IPS-NIHi11 (cell line): ENCODE data around the gene CAVIN1.
"Not testable (repeated sequence)": the region's sequence is repeated elsewhere in the genome, so short reads cannot be mapped to it uniquely, and the experiment has no call there.

Source experiments
- DNase-seq: peaks from one replicate; pipeline ENCODE4 v3.0.0; 2012; ENCODE audit warnings: mixed read lengths, low spot score

Gene CAVIN1

GRCh38 chr17:42431758-42432161, 8.7 kb upstream of the CAVIN1 start:
- no peak for DNase-seq

DNA sequence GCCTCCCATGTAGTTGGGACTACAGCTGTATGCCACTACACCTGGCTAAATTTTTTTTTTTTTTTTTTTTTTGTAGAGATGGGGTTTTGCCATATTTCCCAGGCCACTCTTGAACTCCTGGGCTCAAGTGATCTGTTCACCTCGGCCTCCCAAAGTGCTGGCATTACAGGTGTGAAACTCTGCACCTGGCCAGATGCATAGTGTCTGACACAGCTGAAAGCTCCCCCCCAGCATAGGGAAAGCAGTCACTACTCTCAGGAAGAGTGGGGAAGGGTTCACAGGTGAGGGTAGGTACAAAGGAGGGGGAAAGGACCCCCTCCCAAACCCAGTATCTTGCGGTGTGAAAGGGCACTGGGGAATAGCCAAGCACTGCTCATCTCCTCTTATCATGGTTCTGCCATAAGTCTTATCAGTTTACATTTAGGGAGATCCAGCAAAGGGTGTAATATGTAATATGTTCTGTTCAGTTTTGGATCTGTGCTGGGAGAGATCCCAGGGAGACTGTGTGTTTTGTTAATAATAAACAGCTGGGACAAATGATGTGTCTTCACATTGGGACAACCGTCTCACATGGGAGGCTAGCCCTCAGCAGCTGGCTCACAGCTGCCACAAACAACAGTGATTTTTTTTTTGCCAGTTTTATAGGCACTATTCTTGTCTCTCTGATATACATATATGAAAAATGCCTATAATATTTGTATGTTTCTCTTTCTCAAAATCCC, 6.8 kb upstream of the CAVIN1 start:
- no peak for DNase-seq

GRCh38 chr17:42428141-42428944, 5.3 kb upstream of the CAVIN1 start:
- peak; percentile 58 for DNase-seq

- DNase-seq = no peak
These were observed 2.0 kb upstream of the CAVIN1 start for GRCh38 chr17:42424991-42425610.

GRCh38 chr17:42423766-42424165, 710 bp upstream of the CAVIN1 start:
- DNase-seq = no peak

DNA sequence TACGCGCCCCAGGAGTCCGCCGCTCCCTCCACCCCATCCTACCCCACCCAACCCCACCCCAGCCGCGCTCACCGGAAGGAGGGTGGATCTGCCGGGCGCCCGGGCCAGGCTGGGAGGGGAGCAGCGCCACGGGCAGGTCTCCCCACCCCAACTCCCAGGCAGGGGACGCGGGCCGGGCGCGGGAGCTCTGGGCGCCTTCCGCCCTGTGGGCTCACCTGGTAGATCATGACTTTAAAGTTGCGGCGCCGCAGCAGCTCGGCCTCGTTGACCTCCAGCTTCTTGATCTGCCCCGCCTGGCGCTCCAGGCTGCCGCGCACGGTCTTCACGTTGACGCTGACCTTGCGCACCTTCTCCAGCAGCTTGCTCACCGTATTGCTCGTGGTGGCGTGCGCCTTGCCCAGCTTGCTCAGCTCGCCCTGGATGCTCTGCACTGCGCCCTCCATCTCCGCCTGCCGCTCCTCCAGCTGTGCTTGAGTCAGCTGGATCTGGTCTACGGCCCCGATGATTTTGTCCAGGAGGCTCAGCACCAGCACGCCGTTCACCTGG, 571 bp downstream of the CAVIN1 start:
- DNase-seq = peak; percentile 44

- DNase-seq = peak; percentile 53
These were observed 1.3 kb downstream of the CAVIN1 start for GRCh38 chr17:42421507-42422338.

DNA sequence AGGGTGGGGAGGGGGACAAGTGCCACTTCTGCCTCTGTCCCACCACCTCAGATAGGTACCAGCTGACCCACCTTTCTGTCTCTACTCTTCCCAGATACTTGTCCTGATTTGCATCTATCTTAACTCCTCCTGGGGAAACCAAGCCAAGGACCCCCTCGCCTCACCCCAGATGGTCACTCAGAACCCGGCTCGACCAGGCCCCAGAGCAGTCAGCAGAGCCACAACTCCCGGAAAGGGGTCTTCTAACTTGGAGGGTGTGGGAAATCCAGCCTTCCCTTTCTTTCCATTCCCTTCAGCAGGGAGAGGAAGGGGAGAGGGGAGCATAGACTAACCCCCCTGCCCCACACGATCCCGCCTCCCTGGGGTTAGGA, 1.9 kb downstream of the CAVIN1 start:
- no peak for DNase-seq

DNA sequence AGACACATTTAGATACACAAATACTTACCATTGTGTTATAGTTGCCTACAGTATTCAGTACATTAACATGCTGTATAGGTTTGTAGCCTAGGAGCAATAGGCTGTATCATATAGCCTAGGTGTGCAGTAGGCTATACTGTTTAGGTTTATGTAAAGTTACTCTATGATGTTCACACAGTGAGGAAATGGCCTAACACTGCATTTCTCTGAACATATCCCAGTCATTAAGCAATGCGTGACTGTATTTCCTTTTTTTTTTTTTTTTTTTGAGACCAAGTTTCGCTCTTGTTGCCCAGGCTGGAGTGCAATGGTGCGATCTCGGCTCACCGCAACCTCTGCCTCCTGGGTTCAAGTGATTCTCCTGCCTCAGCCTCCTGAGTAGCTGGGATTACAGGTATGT, 5.1 kb downstream of the CAVIN1 start:
- not testable (repeated sequence) for DNase-seq

GRCh38 chr17:42414704-42415409, 8.2 kb downstream of the CAVIN1 start:
- no peak for DNase-seq

DNA sequence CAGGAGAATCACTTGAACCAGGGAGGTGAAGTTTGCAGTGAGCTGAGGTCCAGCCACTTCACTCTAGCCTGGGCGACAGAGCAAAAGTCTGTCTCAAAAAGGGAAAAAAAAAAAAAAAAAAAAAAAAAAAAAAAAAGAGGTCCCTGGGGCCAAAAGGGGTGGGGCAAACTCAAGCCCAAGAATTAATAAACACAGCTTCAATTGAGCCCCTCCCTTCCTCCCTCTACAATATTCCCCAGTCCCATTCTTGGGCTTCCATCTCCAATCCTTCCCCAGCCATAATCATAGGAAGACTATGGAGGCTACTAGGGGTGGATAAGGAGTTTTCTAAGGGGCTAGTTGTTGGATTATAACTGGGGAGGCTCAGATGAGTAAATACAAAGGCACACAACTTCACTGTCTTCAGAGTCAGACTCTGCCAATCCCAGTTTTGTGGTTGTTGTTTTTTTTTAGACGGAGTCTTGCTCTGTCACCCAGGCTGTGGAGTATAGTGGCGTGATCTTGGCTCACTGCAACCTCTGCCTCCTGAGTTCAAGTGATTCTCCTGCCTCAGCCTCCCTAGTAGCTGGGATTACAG, 9.5 kb downstream of the CAVIN1 start:
- DNase-seq = no peak

GRCh38 chr17:42411905-42412679, 11.0 kb downstream of the CAVIN1 start:
- no peak for DNase-seq

- no peak for DNase-seq
These were observed 11.7 kb downstream of the CAVIN1 start for GRCh38 chr17:42411361-42411760.

DNA sequence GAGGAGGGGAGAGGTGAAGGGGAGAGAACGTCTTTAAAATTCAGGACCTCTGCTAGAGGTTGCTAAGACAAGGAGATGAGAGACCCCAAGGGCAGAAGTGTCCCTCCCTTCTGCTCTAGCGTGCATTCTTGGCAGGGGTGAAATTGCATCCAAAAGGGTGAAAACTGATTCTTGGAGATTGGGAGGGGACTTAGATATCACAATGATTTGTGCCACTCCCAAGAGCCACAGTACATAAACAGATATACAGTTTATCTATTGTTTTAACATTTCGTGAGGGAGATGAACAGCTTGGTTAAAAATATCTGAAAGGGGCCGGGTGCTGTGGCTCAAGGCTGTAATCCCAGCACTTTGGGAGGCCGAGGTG, 12.8 kb downstream of the CAVIN1 start:
- no peak for DNase-seq

GRCh38 chr17:42409523-42410318, 13.3 kb downstream of the CAVIN1 start:
- no peak for DNase-seq

GRCh38 chr17:42408061-42408460, 15.0 kb downstream of the CAVIN1 start:
- peak; percentile 53 for DNase-seq

GRCh38 chr17:42407289-42407836, 15.7 kb downstream of the CAVIN1 start:
- DNase-seq = peak; percentile 83

DNA sequence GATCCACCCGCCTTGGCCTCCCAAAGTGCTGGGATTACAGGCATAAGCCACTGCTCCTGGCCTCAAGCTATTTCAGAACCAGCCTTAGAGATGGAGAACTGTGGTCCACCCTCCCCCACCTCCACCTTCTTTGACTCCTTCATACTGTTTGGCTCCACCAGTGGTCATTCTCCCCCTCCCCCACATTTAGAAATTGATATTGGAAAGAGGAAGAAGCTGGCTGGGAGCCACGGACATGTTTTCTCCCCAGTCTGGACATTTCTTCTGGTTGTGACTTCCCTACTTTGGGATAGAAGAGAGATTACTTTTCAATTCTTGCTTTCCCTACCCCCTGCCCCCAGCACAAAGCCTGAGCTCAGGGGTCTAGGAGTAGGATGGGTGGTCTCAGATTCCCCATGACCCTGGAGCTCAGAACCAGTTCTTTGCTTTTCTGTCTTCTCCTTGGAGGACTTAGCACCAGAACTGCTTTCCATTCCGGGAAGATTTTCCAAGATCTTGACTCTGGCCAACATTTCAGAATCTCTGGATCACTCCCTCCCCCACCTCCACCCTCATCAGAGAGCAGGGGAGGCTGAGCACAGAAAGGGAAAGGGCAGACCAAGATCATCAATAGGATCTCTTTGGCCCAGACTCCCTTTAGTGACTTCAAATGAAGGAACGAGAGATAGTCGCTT, 16.3 kb downstream of the CAVIN1 start:
- no peak for DNase-seq
